HCT116 (cell line): ENCODE measurements around the gene THEMIS. TPM values are rescaled to one million over a fixed set of nuclear protein-coding genes. Genes with fewer than 3 reads are reported as not detected.

Source experiments
- ATAC-seq: fragments of 200-7000 bp; cut with Tn5 transposase; 2 replicates; pipeline ENCODE4 v1.9.1; 2020; ENCODE audit warnings: mild to moderate bottlenecking, moderate library complexity
- BruUV-seq: library from RNA; stranded (reverse); fragments of 400-500 nt; replicated peaks from 2 replicates; lab custom pipeline; 2021; lab: Mats Ljungman, UMichigan
- CTCF ChIA-PET: fragments of 300-600 bp; sonication (Branson Sonifier 250); formaldehyde crosslinking; loops from one replicate; lab custom pipeline; 2021; ENCODE audit warnings: antibody characterized with exemption; lab: Charles Lee
- POLR2A ChIA-PET: fragments of 300-600, 350-600 bp; sonication (Branson Sonifier 250); formaldehyde crosslinking; loops from one replicate; lab custom pipeline; 2021; ENCODE audit warnings: antibody characterized with exemption; lab: Charles Lee
- RAD21 ChIA-PET, 2 experiments: fragments of 300-600 bp; sonication (Branson Sonifier 250); formaldehyde crosslinking; loops; one replicate each; lab custom pipeline; 2023; ENCODE audit warnings: low total read pairs in 2 of 2; ENCODE audit not compliant: uncharacterized antibody in 2 of 2, unreplicated experiment in 2 of 2, low non-redundant PET in 1 of 2; lab: Charles Lee
- DNase-seq: peaks from one replicate; pipeline ENCODE4 v3.0.0-alpha.2; 2010; ENCODE audit warnings: low read depth, low spot score
- H2AFZ ChIP-seq: fragments of 200-600 bp; shearing (Covaris generic), sonication (generic); 2 replicates; pipeline ENCODE4 v1.6.1; 2017; ENCODE audit warnings: low read depth, mixed run types, mixed read lengths, antibody characterized with exemption, low read length; ENCODE audit not compliant: poor library complexity, severe bottlenecking
- H3K27ac ChIP-seq: 2 replicates; pipeline ENCODE4 v1.5.1; 2012; ENCODE audit warnings: low read depth, low read length
- H3K27me3 ChIP-seq: fragments of 200-600 bp; sonication (generic); 2 replicates; pipeline ENCODE4 v1.6.1; 2016; ENCODE audit warnings: mixed run types, low read length, mixed read lengths; ENCODE audit not compliant: insufficient read depth
- H3K36me3 ChIP-seq, 2 experiments: fragments of 200-500 bp in 1 of 2; fragments of 200-600 bp in 1 of 2; sonication (Bioruptor generic) in 1 of 2; sonication (generic) in 1 of 2; 2 replicates each; pipeline versions ENCODE4 v1.5.1 to v1.6.1; 2014 to 2016; ENCODE audit warnings: low read length in 2 of 2, inconsistent platforms in 1 of 2, mixed read lengths in 1 of 2, mixed run types in 1 of 2; ENCODE audit not compliant: insufficient read depth in 2 of 2, control insufficient read depth in 1 of 2
- H3K4me1 ChIP-seq, 2 experiments: fragments of 200-600 bp in 1 of 2; sonication (generic) in 1 of 2; 2 replicates each; pipeline versions ENCODE4 v1.5.1 to v1.6.1; 2012 to 2017; ENCODE audit warnings: low read length in 2 of 2, inconsistent platforms in 1 of 2, mild to moderate bottlenecking in 1 of 2, mixed read lengths in 1 of 2, mixed run types in 1 of 2, moderate library complexity in 1 of 2; ENCODE audit not compliant: insufficient read depth in 2 of 2, control insufficient read depth in 1 of 2
- H3K4me2 ChIP-seq: fragments of 200-600 bp; sonication (generic); 2 replicates; pipeline ENCODE4 v1.6.1; 2017; ENCODE audit warnings: mixed run types, low read length, mixed read lengths
- H3K4me3 ChIP-seq, 2 experiments: fragments of 200-600 bp in 1 of 2; sonication (generic) in 1 of 2; replicated peaks in 1 of 2; 2 replicates each; pipeline ENCODE4 v1.5.1; 2011 to 2016; ENCODE audit warnings: low read length in 2 of 2, control low read depth in 1 of 2, low read depth in 1 of 2, mild to moderate bottlenecking in 1 of 2, mixed read lengths in 1 of 2, mixed run types in 1 of 2
- H3K79me2 ChIP-seq: fragments of 200-600 bp; sonication (generic); 2 replicates; pipeline ENCODE4 v1.6.1; 2017; ENCODE audit warnings: mild to moderate bottlenecking, mixed run types, low read length, moderate library complexity, mixed read lengths; ENCODE audit not compliant: insufficient read depth
- H3K9ac ChIP-seq: fragments of 200-600 bp; sonication (generic); 2 replicates; pipeline ENCODE4 v1.6.1; 2016; ENCODE audit warnings: low read length, mixed read lengths
- H3K9me2 ChIP-seq: fragments of 200-600 bp; sonication (generic), shearing (Covaris generic); 2 replicates; pipeline ENCODE4 v1.6.1; 2017; ENCODE audit warnings: mixed run types, mild to moderate bottlenecking, moderate library complexity; ENCODE audit not compliant: insufficient read depth
- H3K9me3 ChIP-seq, 2 experiments: fragments of 200-500 bp in 1 of 2; fragments of 200-600 bp in 1 of 2; sonication (Bioruptor generic) in 1 of 2; sonication (generic) in 1 of 2; 2 replicates each; pipeline ENCODE4 v1.6.1; 2014 to 2017; ENCODE audit warnings: low read length in 2 of 2, mixed read lengths in 2 of 2, inconsistent platforms in 1 of 2, low read depth in 1 of 2, mild to moderate bottlenecking in 1 of 2, mixed run types in 1 of 2, moderate library complexity in 1 of 2; ENCODE audit not compliant: control insufficient read depth in 1 of 2, insufficient read depth in 1 of 2
- H4K20me1 ChIP-seq: fragments of 200-600 bp; sonication (generic), shearing (Covaris generic); 2 replicates; pipeline ENCODE4 v1.6.1; 2017; ENCODE audit warnings: mixed run types, mild to moderate bottlenecking, moderate library complexity; ENCODE audit not compliant: insufficient read depth
- EGR1 ChIP-seq: IDR thresholded peaks from 2 replicates; pipeline ENCODE4 v1.6.1; 2012; ENCODE audit warnings: low read depth
- JUND ChIP-seq: IDR thresholded peaks from 2 replicates; pipeline ENCODE4 v1.6.1; 2012
- MAX ChIP-seq: IDR thresholded peaks from 2 replicates; pipeline ENCODE4 v1.6.1; 2012
- RAD21 ChIP-seq: IDR thresholded peaks from 2 replicates; pipeline ENCODE4 v1.6.1; 2012; ENCODE audit warnings: low read depth, mild to moderate bottlenecking
- REST ChIP-seq: IDR thresholded peaks from 2 replicates; pipeline ENCODE4 v1.6.1; 2012; ENCODE audit warnings: low read depth
- YY1 ChIP-seq: IDR thresholded peaks from 2 replicates; pipeline ENCODE4 v1.6.1; 2011; ENCODE audit warnings: low read length, low read depth, moderate library complexity, mild to moderate bottlenecking; ENCODE audit not compliant: insufficient replicate concordance; ENCODE audit errors: extremely low read depth
- ZFX ChIP-seq: fragments of 450-650 bp; IDR thresholded peaks from 2 replicates; pipeline ENCODE4 v1.6.1; 2017
- intact Hi-C: fragments of 100-400 bp; cut with micrococcal nuclease; formaldehyde crosslinking; loops from 2 replicates; pipeline ENCODE4 v1.10.0; 2022
- total RNA-seq: library from RNA; stranded (reverse); gene quantifications from one replicate; pipeline ENCODE4 v1.2.1, GENCODE V29; 2021; ENCODE audit not compliant: unreplicated experiment

Gene THEMIS
- total RNA-seq, 1 experiment from 2014 or later, result 0.20 TPM

- no peak for ATAC-seq
- POLR2A ChIA-PET, result no interaction called here
- Histone ChIP-seq H3K9me2 (no peaks in the 10 kb centered on the region), H3K36me3 (no peaks in the 10 kb centered on the region), H2AFZ (no peak overlapping the region), H3K79me2 (no peaks in the 10 kb centered on the region), H4K20me1 (no peaks in the 10 kb centered on the region), H3K27me3 (no peaks in the 10 kb centered on the region), H3K4me1 (peaks cover 3 to 8% of the 10 kb centered on the region in 2 experiments; a peak in 3 of 4 replicates), H3K4me2 (no peak overlapping the region), H3K27ac (no peak overlapping the region), H3K4me3 (no peak overlapping the region), H3K9ac (no peak overlapping the region), H3K9me3 (peaks cover 0 to 8% of the 10 kb centered on the region in 2 experiments; a peak in 2 of 4 replicates)
- CTCF ChIA-PET, result no interaction called here
- intact Hi-C loops, result no loop called here
- BruUV-seq, result no TSS peak
- RAD21 ChIA-PET, result no interaction called here
- no peak for DNase-seq
- TF ChIP-seq ZFX (no peak), REST (no peak), YY1 (no peak), JUND (no peak), MAX (no peak), RAD21 (no peak), EGR1 (no peak)
These were observed 33.3 kb upstream of the THEMIS start for GRCh38 chr6:127933852-127934840.
